Muscle of leg (tissue), 11 donors: ENCODE results near the gene OTX1. TPM values are rescaled to one million over a fixed set of nuclear protein-coding genes. Genes with fewer than 3 reads are reported as not detected.
"Not testable (repeated sequence)": the region's sequence is repeated elsewhere in the genome, so short reads cannot be mapped to it uniquely, and the experiment has no call there.

Experiments used
- DNase-seq: peaks from one replicate; pipeline ENCODE4 v3.0.0; 2013
- H3K27ac ChIP-seq: one replicate; pipeline ENCODE4 v1.5.1; 2013; ENCODE audit warnings: mild to moderate bottlenecking, low read length, control low read depth
- H3K27me3 ChIP-seq: one replicate; pipeline ENCODE4 v1.6.1; 2013; ENCODE audit warnings: low read length; ENCODE audit not compliant: control insufficient read depth, insufficient read depth
- H3K36me3 ChIP-seq: one replicate; pipeline ENCODE4 v1.6.1; 2013; ENCODE audit warnings: low read length; ENCODE audit not compliant: control insufficient read depth, insufficient read depth
- H3K4me1 ChIP-seq: one replicate; pipeline ENCODE4 v1.6.1; 2013; ENCODE audit warnings: low read length; ENCODE audit not compliant: control insufficient read depth, insufficient read depth
- H3K4me3 ChIP-seq: one replicate; pipeline ENCODE4 v1.5.1; 2013; ENCODE audit warnings: low read length, control low read depth
- H3K9me3 ChIP-seq: replicated peaks from 2 replicates; pipeline ENCODE4 v1.6.1; 2013; ENCODE audit warnings: low read depth, low read length; ENCODE audit not compliant: control insufficient read depth
- WGBS: methylation state at CpG from one replicate; pipeline ENCODE4 v1.1.5; 2013; ENCODE audit warnings: missing lambda C conversion rate; ENCODE audit not compliant: insufficient coverage; 5-methylcytosine and 5-hydroxymethylcytosine counted together
- polyA plus RNA-seq, 8 donors: library from polyadenylated mRNA; unstranded; fragments of 120-200 nt; gene quantifications; one replicate each; pipeline versions ENCODE4 v1.2.1 to v1.2.3, GENCODE V29; 2013; ENCODE audit warnings: inconsistent platforms in 1 of 8, low replicate concordance in 1 of 8; ENCODE audit not compliant: insufficient read length in 8 of 8, insufficient read depth in 1 of 8
- total RNA-seq: library from RNA; stranded (reverse); fragments of 120-200 nt; gene quantifications from one replicate; pipeline ENCODE4 v1.2.4, GENCODE V29; 2013

Gene OTX1
- total and polyA plus RNA-seq, 9 donors = 0.05 to 0.89 TPM; not detected in 7

DNA sequence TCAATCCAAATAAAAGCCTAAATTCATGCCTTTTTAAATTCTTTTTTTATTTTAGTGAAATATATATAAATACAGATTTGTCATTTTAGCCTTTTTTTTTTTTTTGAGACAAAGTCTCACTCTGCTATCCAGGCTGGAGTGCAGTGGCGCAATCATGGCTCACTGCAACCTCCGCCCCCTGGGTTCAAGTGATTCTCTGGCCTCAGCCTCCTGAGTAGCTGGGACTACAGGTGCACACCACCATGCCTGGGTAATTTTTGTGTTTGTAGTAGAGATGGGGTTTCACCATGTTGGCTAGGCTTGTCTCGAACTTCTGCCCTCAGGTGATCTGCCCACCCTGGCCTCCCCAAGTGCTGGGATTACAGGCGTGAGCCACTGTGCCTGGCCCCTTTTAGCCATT is 23.8 kb downstream of the OTX1 start:
- H3K27ac ChIP-seq, H3K36me3 ChIP-seq, H3K27me3 ChIP-seq, H3K9me3 ChIP-seq, H3K4me1 ChIP-seq, DNase-seq, H3K4me3 ChIP-seq: not testable (repeated sequence)
- 100% methylated on average over 2 of the region's 4 CpGs for WGBS

DNA sequence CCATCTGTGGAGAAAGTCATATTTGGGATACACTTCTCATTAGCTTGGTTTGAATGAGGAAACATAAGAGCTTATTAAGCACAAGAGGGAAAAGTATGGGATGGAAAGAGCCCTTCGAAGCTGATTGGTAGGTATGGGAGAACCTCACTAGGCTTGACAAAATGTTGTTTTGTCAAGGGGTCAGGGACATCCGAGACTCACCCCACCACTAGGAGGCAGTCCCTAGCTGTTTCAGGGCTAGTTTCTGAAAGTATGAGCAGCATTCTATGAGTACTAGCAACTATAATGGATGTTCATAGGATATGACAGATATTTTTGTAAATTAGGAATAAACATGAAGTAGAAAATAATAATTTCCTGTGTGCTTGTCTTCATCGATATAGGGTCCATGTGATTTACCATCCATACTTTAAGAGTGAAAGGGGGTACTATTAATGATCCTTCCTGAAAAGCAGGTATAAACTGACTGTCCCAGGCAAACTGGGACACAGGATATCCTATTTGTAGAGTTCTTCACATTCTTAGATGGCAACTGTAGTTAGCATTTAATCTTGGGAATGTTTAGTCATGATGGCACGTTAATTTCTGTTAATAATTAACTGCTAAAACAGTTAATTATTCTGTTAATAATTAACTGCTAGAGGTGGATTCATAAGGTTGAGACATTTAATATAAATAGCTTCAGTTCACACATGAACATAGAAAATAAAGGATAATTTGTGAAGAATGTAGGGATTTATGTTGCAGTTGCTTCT is 28.4 kb downstream of the OTX1 start:
- Histone ChIP-seq H3K4me1 (no peaks in the 10 kb centered on the region), H3K4me3 (no peak overlapping the region), H3K9me3 (no peaks in the 10 kb centered on the region), H3K27ac (no peak overlapping the region), H3K36me3 (no peaks in the 10 kb centered on the region), H3K27me3 (peaks cover under 1% of the 10 kb centered on the region)
- DNase-seq = no peak
- no CpG with 5 or more reads among the region's 4 CpGs for WGBS

- Histone ChIP-seq H3K36me3 (no peaks in the 10 kb centered on the region), H3K9me3 (no peaks in the 10 kb centered on the region), H3K4me3 (no peak overlapping the region), H3K4me1 (no peaks in the 10 kb centered on the region), H3K27me3 (no peaks in the 10 kb centered on the region), H3K27ac (no peak overlapping the region)
- 77% methylated on average over 3 of the region's 4 CpGs for WGBS
- DNase-seq = no peak
Measured at GRCh38 chr2:63081404-63081803, 30.8 kb downstream of the OTX1 start.

DNA sequence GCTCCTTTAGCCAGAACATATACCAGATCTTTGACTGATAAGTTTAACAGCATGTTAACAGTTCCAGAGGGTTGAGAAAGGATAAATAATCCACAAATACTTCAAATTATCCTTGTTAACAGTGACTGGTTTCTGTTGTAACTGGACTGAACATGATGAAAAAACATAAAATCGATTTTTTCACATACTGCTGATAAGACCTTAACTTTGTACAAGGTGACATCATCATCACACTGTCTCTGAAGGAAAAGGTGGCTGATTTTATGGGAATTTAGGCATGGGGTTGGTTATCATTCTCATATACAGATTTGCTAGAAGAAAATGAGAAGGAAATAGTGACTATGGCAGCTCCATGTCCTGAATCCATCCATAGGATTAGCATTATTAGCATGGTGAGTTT is 36.1 kb downstream of the OTX1 start:
- no peak overlapping the region for H3K4me3 ChIP-seq
- H3K4me1 ChIP-seq = no peaks in the 10 kb centered on the region
- H3K9me3 ChIP-seq = no peaks in the 10 kb centered on the region
- DNase-seq = no peak
- no peaks in the 10 kb centered on the region for H3K36me3 ChIP-seq
- no CpG with 5 or more reads among the region's 1 CpG for WGBS
- H3K27me3 ChIP-seq = no peaks in the 10 kb centered on the region
- no peak overlapping the region for H3K27ac ChIP-seq

- Histone ChIP-seq H3K36me3 (no peaks in the 10 kb centered on the region), H3K27ac (no peak overlapping the region), H3K4me1 (no peaks in the 10 kb centered on the region), H3K9me3 (no peaks in the 10 kb centered on the region), H3K4me3 (no peak overlapping the region), H3K27me3 (no peaks in the 10 kb centered on the region)
- no CpG with 5 or more reads among the region's 1 CpG for WGBS
- DNase-seq = no peak
Measured at GRCh38 chr2:63092401-63092800, 41.8 kb downstream of the OTX1 start.

GRCh38 chr2:63092857-63093256 is 42.2 kb downstream of the OTX1 start:
- no peak for DNase-seq

GRCh38 chr2:63093502-63093901 is 42.9 kb downstream of the OTX1 start:
- Histone ChIP-seq H3K36me3 (no peaks in the 10 kb centered on the region), H3K4me3 (no peak overlapping the region), H3K27ac (no peak overlapping the region), H3K9me3 (no peaks in the 10 kb centered on the region), H3K4me1 (no peaks in the 10 kb centered on the region), H3K27me3 (no peaks in the 10 kb centered on the region)
- WGBS = no CpG with 5 or more reads among the region's 1 CpG
- DNase-seq = no peak

More at GRCh38 chr2:63092857-63093256, 42.2 kb downstream of the OTX1 start:
- no peaks in the 10 kb centered on the region for H3K36me3 ChIP-seq
- H3K4me3 ChIP-seq = no peak overlapping the region
- no peak overlapping the region for H3K27ac ChIP-seq
- H3K9me3 ChIP-seq = no peaks in the 10 kb centered on the region
- no peaks in the 10 kb centered on the region for H3K27me3 ChIP-seq
- H3K4me1 ChIP-seq = no peaks in the 10 kb centered on the region
- WGBS = no CpG with 5 or more reads among the region's 1 CpG

DNA sequence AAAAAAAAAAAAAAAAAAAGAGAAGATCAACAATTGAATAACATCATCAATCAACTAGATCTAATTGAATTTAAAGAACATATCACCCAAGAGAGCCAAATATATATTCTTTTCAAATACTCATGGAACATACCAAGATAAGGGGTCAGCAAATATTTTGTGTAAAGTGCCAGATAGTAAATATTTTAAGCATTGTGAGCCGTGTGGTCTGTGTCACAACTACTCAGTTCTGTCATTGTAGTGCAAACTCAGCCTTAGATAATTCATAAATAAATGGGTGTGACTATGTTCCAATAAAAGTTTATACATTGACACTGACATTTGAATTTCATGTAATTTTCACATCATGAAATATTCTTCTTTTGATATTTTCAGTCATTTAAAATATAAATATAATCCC is 45.9 kb downstream of the OTX1 start:
- Histone ChIP-seq H3K4me3 (no peak overlapping the region), H3K4me1 (no peaks in the 10 kb centered on the region), H3K27me3 (no peaks in the 10 kb centered on the region), H3K36me3 (no peaks in the 10 kb centered on the region), H3K9me3 (no peaks in the 10 kb centered on the region), H3K27ac (no peak overlapping the region)
- DNase-seq = no peak
- WGBS = no CpG with 5 or more reads among the region's 1 CpG

DNA sequence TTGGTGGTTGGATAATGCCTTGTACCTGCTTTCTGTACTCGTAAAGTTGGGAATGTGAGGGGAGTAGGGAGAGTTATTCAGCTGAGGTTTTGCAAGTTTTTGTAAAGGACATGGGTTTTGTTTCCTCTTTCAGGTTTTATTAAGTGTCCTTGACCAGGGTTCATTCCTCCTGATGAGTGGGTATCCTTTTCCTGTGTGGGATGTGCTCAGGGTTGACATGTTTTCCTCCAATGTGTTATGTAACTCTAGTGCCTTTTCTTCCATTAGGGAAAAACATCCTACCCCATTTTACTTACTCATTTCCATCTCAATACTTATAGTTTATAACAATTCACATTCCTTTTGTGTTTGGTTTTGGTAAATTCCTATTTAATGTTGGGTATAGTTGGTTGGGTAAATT is 48.4 kb downstream of the OTX1 start:
- Histone ChIP-seq H3K36me3 (no peaks in the 10 kb centered on the region), H3K4me3 (no peak overlapping the region), H3K9me3 (peaks cover 2% of the 10 kb centered on the region), H3K4me1 (no peaks in the 10 kb centered on the region), H3K27ac (no peak overlapping the region), H3K27me3 (no peaks in the 10 kb centered on the region)
- no CpG with 5 or more reads among the region's 1 CpG for WGBS
- DNase-seq = no peak

DNA sequence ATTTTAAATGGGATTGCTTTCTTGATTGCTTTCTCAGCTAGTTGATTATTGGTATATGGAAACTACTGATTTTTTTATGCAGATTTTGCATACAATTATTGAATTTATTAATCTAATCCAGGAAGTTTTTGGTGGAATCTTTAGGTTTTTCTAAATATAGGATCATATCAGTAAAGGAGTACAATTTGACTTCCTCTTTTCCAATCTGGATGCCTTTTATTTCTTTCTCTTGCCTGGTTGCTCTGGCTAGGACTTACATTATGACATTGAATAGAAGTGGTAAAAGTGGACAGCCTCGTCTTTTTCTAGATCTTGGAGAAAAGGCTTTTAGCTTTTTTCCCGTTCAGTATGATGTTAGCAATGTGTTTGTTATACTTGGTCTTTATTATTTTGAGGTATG is 51.3 kb downstream of the OTX1 start:
- no peaks in the 10 kb centered on the region for H3K27me3 ChIP-seq
- no CpG with 5 or more reads among the region's 2 CpGs for WGBS
- H3K36me3 ChIP-seq = no peaks in the 10 kb centered on the region
- H3K27ac ChIP-seq = no peak overlapping the region
- DNase-seq = no peak
- peaks cover 20% of the 10 kb centered on the region for H3K9me3 ChIP-seq
- H3K4me1 ChIP-seq = no peaks in the 10 kb centered on the region
- no peak overlapping the region for H3K4me3 ChIP-seq

- no peaks in the 10 kb centered on the region for H3K36me3 ChIP-seq
- no peaks in the 10 kb centered on the region for H3K27me3 ChIP-seq
- WGBS = no CpG with 5 or more reads among the region's 1 CpG
- H3K4me1 ChIP-seq = no peaks in the 10 kb centered on the region
- peaks cover 20% of the 10 kb centered on the region for H3K9me3 ChIP-seq
- no peak for DNase-seq
- H3K27ac ChIP-seq = no peak overlapping the region
- no peak overlapping the region for H3K4me3 ChIP-seq
Measured at GRCh38 chr2:63104482-63104881, 53.9 kb downstream of the OTX1 start.
